Progenitor cell of endocrine pancreas (in vitro differentiated cells): ENCODE measurements around the gene MSMP. TPM values are rescaled to one million over a fixed set of nuclear protein-coding genes. Genes with fewer than 3 reads are reported as not detected.

ENCODE experiments used
- DNase-seq: peaks from one replicate; pipeline ENCODE4 v3.0.0; 2021; ENCODE audit warnings: low spot score; ENCODE audit not compliant: unreplicated experiment
- H3K27ac Mint-ChIP-seq: 2 replicates; pipeline ENCODE4 v1.8.0; 2021; ENCODE audit warnings: mild to moderate bottlenecking, moderate library complexity, mixed read lengths
- H3K27me3 Mint-ChIP-seq: 2 replicates; pipeline ENCODE4 v1.8.0; 2021; ENCODE audit warnings: mixed read lengths
- H3K36me3 Mint-ChIP-seq: 2 replicates; pipeline ENCODE4 v1.8.0; 2022; ENCODE audit warnings: mixed read lengths; ENCODE audit not compliant: insufficient read depth
- H3K4me1 Mint-ChIP-seq: 2 replicates; pipeline ENCODE4 v1.8.0; 2021; ENCODE audit warnings: low read depth, mixed read lengths
- H3K4me3 Mint-ChIP-seq: 2 replicates; pipeline ENCODE4 v1.8.0; 2021; ENCODE audit warnings: low read depth, mild to moderate bottlenecking, moderate library complexity, mixed read lengths
- H3K9me3 Mint-ChIP-seq: 2 replicates; pipeline ENCODE4 v1.8.0; 2021; ENCODE audit warnings: low read depth, mixed read lengths
- CTCF ChIP-seq: fragments of 200-600 bp; sonication (generic); IDR thresholded peaks from one replicate; pipeline ENCODE4 v1.5.0; 2021; ENCODE audit warnings: antibody characterized with exemption, mild to moderate bottlenecking; ENCODE audit not compliant: unreplicated experiment
- total RNA-seq: library from RNA; stranded (reverse); gene quantifications from 2 replicates; pipeline ENCODE4 v1.2.1, GENCODE V29; 2021

The MSMP gene
- total RNA-seq, 1 donor from 2014 or later, result not detected

DNA sequence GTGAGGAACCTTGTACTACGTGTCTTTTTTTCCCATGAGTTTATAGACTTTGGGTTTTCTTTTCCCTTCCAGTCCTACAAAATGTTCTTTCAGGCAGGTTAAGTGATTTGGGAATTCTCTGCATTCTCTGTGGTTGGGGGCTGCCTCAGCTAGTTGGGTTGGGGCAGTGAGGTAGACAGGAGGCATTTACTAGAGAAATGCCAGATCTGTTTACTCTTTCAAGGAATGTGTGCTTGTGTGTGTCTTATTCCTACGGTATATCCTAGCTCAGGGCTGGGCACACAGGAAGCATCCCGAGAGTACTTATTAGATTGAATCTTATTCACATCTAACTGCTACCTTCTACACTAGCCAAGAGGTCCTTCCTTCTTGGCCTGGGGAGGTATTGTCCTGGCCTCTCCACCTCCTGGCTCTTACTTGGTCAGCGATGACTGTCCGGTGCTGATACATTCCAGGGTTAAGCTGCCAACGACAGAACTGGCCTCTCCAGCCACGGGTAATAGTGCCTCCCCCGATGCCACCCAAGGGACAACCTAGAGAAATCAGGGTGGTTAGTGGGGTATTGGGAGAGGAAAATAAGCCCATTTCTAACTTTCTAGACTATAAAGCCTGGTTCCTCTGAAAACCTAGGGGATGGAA lies 10.1 kb downstream of the MSMP start:
- Mint-ChIP-seq H3K9me3 (no peaks in the 10 kb centered on the region), H3K27ac (no peak overlapping the region), H3K36me3 (peaks cover 20% of the 10 kb centered on the region), H3K4me1 (peaks cover 26% of the 10 kb centered on the region), H3K27me3 (no peaks in the 10 kb centered on the region), H3K4me3 (no peak overlapping the region)
- no peak for TF ChIP-seq CTCF
- no peak for DNase-seq

DNA sequence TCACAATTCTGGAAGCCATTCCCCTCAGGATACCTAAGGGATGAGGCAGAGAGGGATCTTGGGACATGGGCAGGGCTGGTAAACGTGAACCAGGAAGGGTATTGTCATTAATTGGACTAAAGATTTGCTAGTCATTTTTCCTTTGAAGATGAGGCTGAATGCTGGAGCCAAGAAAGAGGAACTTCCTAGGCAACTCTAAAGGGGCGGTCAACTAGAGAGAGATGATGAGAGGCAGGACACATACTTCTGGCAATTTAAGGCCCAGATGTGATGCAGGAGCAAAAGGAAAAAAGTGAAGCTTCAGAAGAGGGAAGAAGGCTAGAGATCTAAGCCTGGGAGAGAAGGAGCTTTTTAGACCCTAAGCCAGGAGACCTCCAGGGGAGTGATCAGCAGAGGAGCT lies 10.6 kb downstream of the MSMP start:
- Mint-ChIP-seq H3K27me3 (no peaks in the 10 kb centered on the region), H3K27ac (no peak overlapping the region), H3K36me3 (peaks cover 25% of the 10 kb centered on the region), H3K4me1 (peaks cover 26% of the 10 kb centered on the region), H3K4me3 (no peak overlapping the region), H3K9me3 (no peaks in the 10 kb centered on the region)
- TF ChIP-seq CTCF, result no peak
- no peak for DNase-seq

DNA sequence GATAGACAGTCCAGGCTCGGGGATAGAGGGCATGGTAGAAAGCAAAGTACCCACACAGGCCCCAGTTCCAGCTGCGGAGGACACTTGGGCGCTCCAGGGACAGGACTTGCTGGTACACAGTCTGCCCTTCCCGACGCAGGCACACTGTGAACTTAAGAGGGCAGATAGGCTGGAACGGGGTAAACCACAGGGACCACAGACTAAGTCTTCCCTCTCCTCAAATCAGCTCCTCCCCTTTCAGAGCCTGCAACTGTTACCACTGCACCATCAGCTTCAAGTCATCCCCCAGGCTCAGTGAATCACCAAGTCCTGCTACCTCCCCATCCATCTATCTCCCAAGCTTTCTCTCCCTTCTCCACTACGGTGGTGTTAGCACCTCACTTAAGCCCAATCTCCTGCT lies 12.3 kb downstream of the MSMP start:
- no peaks in the 10 kb centered on the region for H3K27me3 Mint-ChIP-seq
- no peaks in the 10 kb centered on the region for H3K9me3 Mint-ChIP-seq
- H3K4me1 Mint-ChIP-seq, result peaks cover 10% of the 10 kb centered on the region
- peaks cover 31% of the 10 kb centered on the region for H3K36me3 Mint-ChIP-seq
- peak overlapping the region; percentile 9 for H3K27ac Mint-ChIP-seq
- no peak overlapping the region for H3K4me3 Mint-ChIP-seq
- no peak for DNase-seq
- TF ChIP-seq CTCF, result no peak

GRCh38 chr9:35740243-35740642 lies 13.8 kb downstream of the MSMP start:
- Mint-ChIP-seq H3K4me1 (no peaks in the 10 kb centered on the region), H3K4me3 (no peak overlapping the region), H3K9me3 (no peaks in the 10 kb centered on the region), H3K27me3 (no peaks in the 10 kb centered on the region), H3K27ac (no peak overlapping the region), H3K36me3 (peaks cover 30% of the 10 kb centered on the region)
- DNase-seq, result no peak
- no peak for TF ChIP-seq CTCF

DNA sequence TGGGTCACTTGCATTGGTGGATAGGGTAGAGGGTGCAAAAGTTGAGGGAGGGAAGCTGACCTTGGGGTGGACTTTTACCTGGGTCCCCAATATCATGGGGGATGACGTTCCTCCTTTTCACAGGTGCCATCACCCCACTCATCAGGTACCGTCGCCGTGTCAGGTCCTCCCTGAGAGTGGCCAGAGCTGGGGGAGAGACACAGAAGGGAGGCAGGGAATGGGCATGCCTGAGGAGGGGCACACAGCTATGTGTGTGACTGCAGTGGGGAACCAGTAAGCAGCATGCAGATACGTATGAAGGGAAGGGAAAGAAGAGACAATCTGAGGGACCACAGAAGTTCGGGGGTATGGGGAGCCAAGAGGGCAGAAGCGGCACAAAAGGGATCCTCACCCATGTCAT lies 15.2 kb downstream of the MSMP start:
- no peak overlapping the region for H3K27ac Mint-ChIP-seq
- H3K27me3 Mint-ChIP-seq, result no peaks in the 10 kb centered on the region
- H3K4me3 Mint-ChIP-seq, result no peak overlapping the region

More for the DNA sequence above, 15.2 kb downstream of the MSMP start:
- Mint-ChIP-seq H3K9me3 (no peaks in the 10 kb centered on the region), H3K4me1 (no peaks in the 10 kb centered on the region), H3K36me3 (peaks cover 30% of the 10 kb centered on the region)
- no peak for DNase-seq
- TF ChIP-seq CTCF, result no peak
